Measurements from ENCODE around the gene TBC1D2.

- TF ChIP-seq POLR2A (IDR thresholded peaks at IDR 0.05; ENCODE audit: low read depth, low read length) (no peak), ATF3 (IDR thresholded peaks at IDR 0.05; ENCODE audit: borderline replicate concordance, extremely low read depth, low read depth, low read length) (no peak), PML (IDR thresholded peaks at IDR 0.05; ENCODE audit: low read length) (no peak), ELK1 (IDR thresholded peaks at IDR 0.05; ENCODE audit: low read depth, low read length) (no peak), CEBPB (IDR thresholded peaks at IDR 0.05; ENCODE audit: borderline replicate concordance in 1 of 2, low read depth in 2 of 2, low read length in 2 of 2) (no peak)
Observed at GRCh38 chr9:98175028-98175569, 80.3 kb downstream of the TBC1D2 start.
